OCI-LY7 (cell line): ENCODE measurements around the gene ADRA1B. TPM values are rescaled to one million over a fixed set of nuclear protein-coding genes. Genes with fewer than 3 reads are reported as not detected.

Experiments
- BruUV-seq: library from RNA; stranded (reverse); fragments of 400-500 nt; replicated peaks from 2 replicates; lab custom pipeline; 2021; lab: Mats Ljungman, UMichigan
- CTCF ChIA-PET: fragments of 300-600 bp; sonication (Branson Sonifier 250); formaldehyde crosslinking; loops from one replicate; lab custom pipeline; 2022; ENCODE audit warnings: antibody characterized with exemption; ENCODE audit not compliant: unreplicated experiment; lab: Charles Lee
- POLR2A ChIA-PET: fragments of 300-600 bp; sonication (Branson Sonifier 250); formaldehyde crosslinking; loops from one replicate; lab custom pipeline; 2022; ENCODE audit warnings: antibody characterized with exemption; lab: Charles Lee
- DNase-seq: peaks from one replicate; pipeline ENCODE4 v3.0.0-alpha.2; 2015; ENCODE audit warnings: low spot score
- H2AFZ ChIP-seq: fragments of 200-600 bp; sonication (generic), shearing (Covaris generic); 2 replicates; pipeline ENCODE4 v1.6.1; 2014; ENCODE audit warnings: mild to moderate bottlenecking, antibody characterized with exemption, low read length, moderate library complexity
- H3K27ac ChIP-seq: fragments of 200-600 bp; sonication (generic); 2 replicates; pipeline ENCODE4 v1.5.1; 2014; ENCODE audit warnings: mixed run types, low read depth, mild to moderate bottlenecking, moderate library complexity, low read length, inconsistent platforms; ENCODE audit not compliant: poor library complexity, severe bottlenecking
- H3K36me3 ChIP-seq: fragments of 200-600 bp; sonication (generic); 2 replicates; pipeline ENCODE4 v1.6.1; 2014; ENCODE audit warnings: mild to moderate bottlenecking, antibody characterized with exemption, low read length, moderate library complexity, mixed read lengths; ENCODE audit not compliant: insufficient read depth
- H3K4me1 ChIP-seq: fragments of 200-600 bp; sonication (generic); 2 replicates; pipeline ENCODE4 v1.5.1; 2014; ENCODE audit warnings: mild to moderate bottlenecking, low read length; ENCODE audit not compliant: insufficient read depth, poor library complexity, severe bottlenecking
- H3K4me2 ChIP-seq: fragments of 200-600 bp; sonication (generic); 2 replicates; pipeline ENCODE4 v1.6.1; 2014; ENCODE audit warnings: mild to moderate bottlenecking, low read length
- H3K4me3 ChIP-seq: fragments of 200-600 bp; sonication (generic); 2 replicates; pipeline ENCODE4 v1.5.1; 2014; ENCODE audit warnings: mild to moderate bottlenecking, low read depth, low read length; ENCODE audit not compliant: poor library complexity, severe bottlenecking
- H3K79me2 ChIP-seq: fragments of 200-600 bp; sonication (generic); 2 replicates; pipeline ENCODE4 v1.6.1; 2016; ENCODE audit warnings: low read depth, mild to moderate bottlenecking, low read length, moderate library complexity, mixed read lengths; ENCODE audit not compliant: insufficient read depth
- H3K9me2 ChIP-seq: fragments of 200-600 bp; sonication (generic); 2 replicates; pipeline ENCODE4 v1.6.1; 2016; ENCODE audit warnings: mild to moderate bottlenecking, low read length, mixed read lengths; ENCODE audit not compliant: insufficient read depth
- H3K9me3 ChIP-seq: fragments of 200-600 bp; sonication (generic); 2 replicates; pipeline ENCODE4 v1.6.1; 2014; ENCODE audit warnings: mild to moderate bottlenecking, mixed run types, low read length, mixed read lengths
- H4K20me1 ChIP-seq: fragments of 200-600 bp; sonication (generic); 2 replicates; pipeline ENCODE4 v1.6.1; 2014; ENCODE audit warnings: mild to moderate bottlenecking, antibody characterized with exemption, low read length, moderate library complexity, mixed read lengths; ENCODE audit not compliant: insufficient read depth
- EZH2phosphoT487 ChIP-seq: fragments of 200-600 bp; sonication (generic); IDR thresholded peaks from 2 replicates; pipeline ENCODE4 v1.6.1; 2018; ENCODE audit warnings: low read depth, borderline replicate concordance, mild to moderate bottlenecking, mixed run types, antibody characterized with exemption, low read length, moderate library complexity, mixed read lengths
- intact Hi-C: fragments of 100-400 bp; cut with micrococcal nuclease; formaldehyde crosslinking; loops from one replicate; pipeline ENCODE4 v1.10.0; 2022; ENCODE audit not compliant: unreplicated experiment
- total RNA-seq, 2 experiments: library from RNA; depleted of rRNA in 1 of 2; stranded (reverse); fragments of >200 nt in 1 of 2; shearing (Covaris generic) in 1 of 2; gene quantifications; 2 replicates each; pipeline ENCODE4 v1.2.3, GENCODE V29; 2014 to 2022
- TF ChIP-seq, protein P1 (sequence below): fragments of 200-600 bp; sonication (generic); conservative IDR thresholded peaks from 2 replicates; pipeline ENCODE4 v1.5.1; 2014; ENCODE audit warnings: mild to moderate bottlenecking, antibody characterized with exemption, low read length, moderate library complexity, mixed read lengths

The ADRA1B gene
- total RNA-seq, 2 experiments from 2014 or later = not detected

- Histone ChIP-seq H3K4me3 (no peak overlapping the region), H2AFZ (no peak overlapping the region), H3K36me3 (no peaks in the 10 kb centered on the region), H4K20me1 (no peaks in the 10 kb centered on the region), H3K9me2 (no peaks in the 10 kb centered on the region), H3K4me1 (no peaks in the 10 kb centered on the region), H3K27ac (no peak overlapping the region), H3K4me2 (no peak overlapping the region), H3K79me2 (no peaks in the 10 kb centered on the region), H3K9me3 (no peaks in the 10 kb centered on the region)
- BruUV-seq = no TSS peak
- TF ChIP-seq EZH2phosphoT487 = no peak
- TF ChIP-seq, protein P1, sequence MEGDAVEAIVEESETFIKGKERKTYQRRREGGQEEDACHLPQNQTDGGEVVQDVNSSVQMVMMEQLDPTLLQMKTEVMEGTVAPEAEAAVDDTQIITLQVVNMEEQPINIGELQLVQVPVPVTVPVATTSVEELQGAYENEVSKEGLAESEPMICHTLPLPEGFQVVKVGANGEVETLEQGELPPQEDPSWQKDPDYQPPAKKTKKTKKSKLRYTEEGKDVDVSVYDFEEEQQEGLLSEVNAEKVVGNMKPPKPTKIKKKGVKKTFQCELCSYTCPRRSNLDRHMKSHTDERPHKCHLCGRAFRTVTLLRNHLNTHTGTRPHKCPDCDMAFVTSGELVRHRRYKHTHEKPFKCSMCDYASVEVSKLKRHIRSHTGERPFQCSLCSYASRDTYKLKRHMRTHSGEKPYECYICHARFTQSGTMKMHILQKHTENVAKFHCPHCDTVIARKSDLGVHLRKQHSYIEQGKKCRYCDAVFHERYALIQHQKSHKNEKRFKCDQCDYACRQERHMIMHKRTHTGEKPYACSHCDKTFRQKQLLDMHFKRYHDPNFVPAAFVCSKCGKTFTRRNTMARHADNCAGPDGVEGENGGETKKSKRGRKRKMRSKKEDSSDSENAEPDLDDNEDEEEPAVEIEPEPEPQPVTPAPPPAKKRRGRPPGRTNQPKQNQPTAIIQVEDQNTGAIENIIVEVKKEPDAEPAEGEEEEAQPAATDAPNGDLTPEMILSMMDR = no peak
- CTCF ChIA-PET = no interaction called here
- POLR2A ChIA-PET = interaction anchor here (0.8 kb wide), 1 partner anchor 37 kb away, joined by 3 read pairs; no protein-coding TSS in a partner anchor
- DNase-seq = no peak
- intact Hi-C loops = no loop called here
Observed at GRCh38 chr5:159902444-159903121, 13.7 kb upstream of the ADRA1B start.

GRCh38 chr5:159903131-159903530 lies 13.2 kb upstream of the ADRA1B start:
- ChIA-PET CTCF (no interaction called here), POLR2A (interaction anchor here (0.8 kb wide), 1 partner anchor 37 kb away, joined by 3 read pairs; no protein-coding TSS in a partner anchor)
- H3K4me3 ChIP-seq = no peak overlapping the region
- H4K20me1 ChIP-seq = no peaks in the 10 kb centered on the region
- no peak overlapping the region for H2AFZ ChIP-seq
- no peaks in the 10 kb centered on the region for H3K36me3 ChIP-seq
- H3K9me3 ChIP-seq = no peaks in the 10 kb centered on the region
- H3K79me2 ChIP-seq = no peaks in the 10 kb centered on the region
- H3K9me2 ChIP-seq = no peaks in the 10 kb centered on the region
- DNase-seq = no peak
- no peak overlapping the region for H3K27ac ChIP-seq
- BruUV-seq = no TSS peak
- no peaks in the 10 kb centered on the region for H3K4me1 ChIP-seq
- intact Hi-C loops = no loop called here
- H3K4me2 ChIP-seq = no peak overlapping the region
- TF ChIP-seq, protein P1 = no peak
- no peak for TF ChIP-seq EZH2phosphoT487

- POLR2A ChIA-PET = no interaction called here
Observed at GRCh38 chr5:159904874-159905273, 11.4 kb upstream of the ADRA1B start.

More at GRCh38 chr5:159904874-159905273, 11.4 kb upstream of the ADRA1B start:
- Histone ChIP-seq H3K27ac (no peak overlapping the region), H3K4me2 (no peak overlapping the region), H3K4me3 (no peak overlapping the region), H2AFZ (no peak overlapping the region), H3K9me2 (no peaks in the 10 kb centered on the region), H4K20me1 (no peaks in the 10 kb centered on the region), H3K36me3 (no peaks in the 10 kb centered on the region), H3K79me2 (no peaks in the 10 kb centered on the region), H3K9me3 (no peaks in the 10 kb centered on the region), H3K4me1 (no peaks in the 10 kb centered on the region)
- DNase-seq = no peak
- intact Hi-C loops = no loop called here
- TF ChIP-seq EZH2phosphoT487 = no peak
- TF ChIP-seq, protein P1 = no peak
- no TSS peak for BruUV-seq
- CTCF ChIA-PET = no interaction called here
